IPS DF 6.9 (cell line): ENCODE data around the gene PGAP3.

Source experiments
- DNase-seq: peaks from one replicate; pipeline ENCODE4 v3.0.0-alpha.2; 2013; ENCODE audit warnings: low read depth, low spot score
- H3K27ac ChIP-seq: one replicate; pipeline ENCODE4 v1.5.1; 2013; ENCODE audit warnings: low read length, control low read depth
- H3K27me3 ChIP-seq: 2 replicates; pipeline ENCODE4 v1.6.1; 2013; ENCODE audit warnings: mild to moderate bottlenecking, low read length; ENCODE audit not compliant: control insufficient read depth, insufficient read depth
- H3K36me3 ChIP-seq: 2 replicates; pipeline ENCODE4 v1.6.1; 2013; ENCODE audit warnings: low read length; ENCODE audit not compliant: control insufficient read depth, insufficient read depth
- H3K4me1 ChIP-seq: 2 replicates; pipeline ENCODE4 v1.6.1; 2013; ENCODE audit warnings: low read length; ENCODE audit not compliant: control insufficient read depth, insufficient read depth
- H3K4me3 ChIP-seq: 2 replicates; pipeline ENCODE4 v1.5.1; 2013; ENCODE audit warnings: mild to moderate bottlenecking, low read length
- H3K9me3 ChIP-seq: 2 replicates; pipeline ENCODE4 v1.6.1; 2013; ENCODE audit warnings: low read length, inconsistent platforms; ENCODE audit not compliant: control insufficient read depth, insufficient read depth
- WGBS: extraction: QIAGEN DNeasy Blood & Tissue Kit; methylation state at CpG from one replicate; pipeline ENCODE4 v1.1.7; 2013; ENCODE audit warnings: mixed read lengths, missing lambda C conversion rate; ENCODE audit not compliant: insufficient read length, insufficient coverage; 5-methylcytosine and 5-hydroxymethylcytosine counted together

Gene PGAP3, protein sequence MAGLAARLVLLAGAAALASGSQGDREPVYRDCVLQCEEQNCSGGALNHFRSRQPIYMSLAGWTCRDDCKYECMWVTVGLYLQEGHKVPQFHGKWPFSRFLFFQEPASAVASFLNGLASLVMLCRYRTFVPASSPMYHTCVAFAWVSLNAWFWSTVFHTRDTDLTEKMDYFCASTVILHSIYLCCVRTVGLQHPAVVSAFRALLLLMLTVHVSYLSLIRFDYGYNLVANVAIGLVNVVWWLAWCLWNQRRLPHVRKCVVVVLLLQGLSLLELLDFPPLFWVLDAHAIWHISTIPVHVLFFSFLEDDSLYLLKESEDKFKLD

DNA sequence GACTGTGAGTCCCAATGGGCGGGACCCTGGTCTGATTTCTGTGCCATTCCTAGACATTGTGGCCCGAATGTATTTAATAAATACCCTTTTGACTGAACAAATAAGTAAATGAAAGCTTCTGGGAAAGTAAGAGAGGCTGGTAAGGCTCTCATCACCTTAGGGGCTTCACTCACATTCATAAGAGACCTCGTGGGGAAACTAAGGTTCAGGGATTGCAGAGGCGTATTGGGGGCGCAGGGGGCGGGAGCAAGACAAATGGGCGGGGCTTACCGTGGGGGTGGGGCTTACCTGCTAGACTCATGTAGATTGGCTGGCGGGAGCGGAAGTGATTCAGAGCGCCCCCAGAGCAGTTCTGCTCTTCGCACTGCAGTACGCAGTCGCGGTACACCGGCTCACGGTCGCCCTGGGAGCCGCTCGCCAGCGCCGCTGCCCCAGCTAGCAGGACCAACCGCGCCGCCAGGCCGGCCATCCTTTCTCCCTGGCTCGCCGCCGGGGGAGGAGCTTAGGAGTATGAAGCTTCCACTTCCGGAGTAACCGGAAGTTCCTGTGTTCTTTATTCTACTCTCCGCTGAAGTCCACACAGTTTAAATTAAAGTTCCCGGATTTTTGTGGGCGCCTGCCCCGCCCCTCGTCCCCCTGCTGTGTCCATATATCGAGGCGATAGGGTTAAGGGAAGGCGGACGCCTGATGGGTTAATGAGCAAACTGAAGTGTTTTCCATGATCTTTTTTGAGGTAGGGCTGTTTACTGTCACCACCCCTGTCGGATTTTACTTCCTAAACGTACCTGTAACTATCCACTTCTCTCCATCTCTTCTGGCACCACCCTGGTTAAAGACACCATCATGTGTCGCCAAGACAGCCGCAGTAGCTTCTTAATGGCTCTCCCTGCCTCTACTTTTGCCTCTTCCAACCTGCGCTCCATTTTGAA, at the start of gene PGAP3:
PGAP3 (minus strand) TSS at position 512 of the 929 bp plus-strand sequence; CDS start at position 469, 43 bp downstream.
- Histone ChIP-seq H3K27me3 (no peaks in the 10 kb centered on the region; the same call in 1 of the 2 replicates), H3K27ac (peak within 1 kb of the TSS; percentile 58), H3K4me1 (no peaks in the 10 kb centered on the region), H3K4me3 (peak within 1 kb of the TSS; percentile 94; the same call in 1 of the 2 replicates), H3K36me3 (peaks cover 7% of the 10 kb centered on the region; the same call in 1 of the 2 replicates), H3K9me3 (no peaks in the 10 kb centered on the region)
- DNase-seq, result peak; percentile 58
- no CpG with 5 or more reads among the region's 45 CpGs for WGBS

DNA sequence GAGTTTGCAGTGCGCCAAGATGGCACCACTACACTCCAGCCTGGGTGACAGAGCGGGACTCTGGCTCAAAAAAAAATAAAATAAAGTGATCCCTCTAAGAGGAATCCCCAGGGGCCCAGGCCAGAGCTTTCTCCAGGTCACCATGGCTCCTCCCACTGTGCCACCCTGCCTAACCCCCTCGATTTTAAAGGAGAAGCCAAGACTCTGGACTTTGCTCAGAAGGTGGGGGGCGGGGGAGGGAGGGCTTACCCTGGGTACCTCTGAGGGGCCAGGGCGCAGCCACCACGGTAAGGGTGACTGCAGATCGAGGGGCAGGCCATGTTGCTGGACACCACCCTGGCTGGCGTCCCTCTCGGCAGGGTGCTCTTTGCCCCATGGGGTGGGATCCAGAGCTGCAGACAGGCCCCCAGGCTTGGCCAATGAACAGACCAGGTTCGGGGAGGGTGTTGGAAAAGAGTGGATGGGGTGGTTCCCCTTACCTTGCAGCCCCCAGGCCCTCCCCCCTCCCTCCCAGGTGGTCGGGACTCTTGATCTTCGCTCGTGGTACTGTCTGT, 49.4 kb upstream of the PGAP3 start:
- no peak for DNase-seq
- Histone ChIP-seq H3K4me1 (peaks cover 12% of the 10 kb centered on the region), H3K27me3 (no peaks in the 10 kb centered on the region), H3K9me3 (no peaks in the 10 kb centered on the region), H3K27ac (no peak overlapping the region), H3K4me3 (peak overlapping the region; percentile 62; the same call in 1 of the 2 replicates), H3K36me3 (no peaks in the 10 kb centered on the region)
- no CpG with 5 or more reads among the region's 13 CpGs for WGBS

DNA sequence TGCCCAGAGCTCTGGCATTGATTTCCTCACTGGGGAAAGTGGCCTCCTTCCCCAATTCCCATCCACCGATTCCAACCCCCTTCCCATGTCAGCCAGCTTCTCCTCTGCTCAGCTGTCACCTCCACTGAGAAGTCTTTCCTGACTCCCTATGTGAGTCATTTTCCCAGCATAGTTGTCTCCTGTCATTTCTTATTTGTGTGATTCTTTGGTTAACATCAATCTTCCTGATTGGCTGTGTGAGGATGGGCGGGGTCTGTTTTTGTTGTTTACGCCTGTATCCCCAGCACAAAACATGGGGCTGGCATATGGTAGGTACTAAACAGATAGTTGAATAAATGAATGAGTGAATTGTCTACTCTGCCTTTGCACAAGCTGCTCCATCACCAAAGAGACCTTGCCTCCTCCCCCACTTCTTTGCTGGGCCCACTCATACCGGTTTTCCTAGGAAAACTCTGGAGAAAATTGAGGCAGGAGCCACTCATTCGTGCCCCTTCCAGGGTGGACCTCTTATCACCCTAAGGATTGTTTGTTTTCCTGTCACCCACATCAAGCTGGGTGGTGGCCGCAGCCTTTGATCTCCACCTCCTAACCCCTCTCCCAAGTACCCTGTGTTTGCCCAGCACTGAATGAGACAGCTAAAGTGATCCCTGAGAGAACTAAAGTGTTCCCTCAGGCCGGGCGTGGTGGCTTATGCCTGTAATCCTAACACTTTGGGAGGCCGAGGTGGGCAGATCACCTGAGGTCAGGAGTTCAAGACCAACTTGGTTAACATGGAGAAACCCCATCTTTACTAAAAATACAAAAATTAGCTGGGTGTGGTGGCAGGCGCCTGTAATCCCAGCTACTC, 48.7 kb upstream of the PGAP3 start:
- Histone ChIP-seq H3K27me3 (no peaks in the 10 kb centered on the region), H3K4me1 (peaks cover 12% of the 10 kb centered on the region), H3K4me3 (no peak overlapping the region), H3K36me3 (no peaks in the 10 kb centered on the region), H3K27ac (no peak overlapping the region), H3K9me3 (no peaks in the 10 kb centered on the region)
- no CpG with 5 or more reads among the region's 10 CpGs for WGBS
- DNase-seq, result no peak

DNA sequence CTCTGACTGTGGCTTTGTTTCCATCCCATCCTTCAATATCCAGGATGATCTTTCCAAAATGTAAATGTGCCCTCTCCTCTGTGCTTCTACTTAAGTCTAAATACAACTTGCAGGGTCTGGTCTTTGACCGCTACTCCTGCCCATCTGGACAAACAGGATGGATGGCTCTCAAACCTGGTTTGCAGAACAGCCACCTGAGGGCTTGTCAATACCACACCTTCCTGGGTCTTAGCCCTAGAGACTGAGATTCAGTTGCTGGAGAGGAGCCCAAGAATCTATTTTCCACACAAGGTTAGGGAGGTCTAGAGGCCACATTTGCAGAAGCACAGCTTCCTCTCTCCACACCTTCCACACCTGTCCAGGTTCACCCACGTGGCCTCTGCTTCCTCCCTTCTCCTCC, 48.0 kb upstream of the PGAP3 start:
- peaks cover 6% of the 10 kb centered on the region; the same call in 1 of the 2 replicates for H3K4me1 ChIP-seq
- no peak overlapping the region for H3K4me3 ChIP-seq
- no peaks in the 10 kb centered on the region for H3K36me3 ChIP-seq
- no peaks in the 10 kb centered on the region for H3K27me3 ChIP-seq
- no peak for DNase-seq
- no peak overlapping the region for H3K27ac ChIP-seq
- H3K9me3 ChIP-seq, result no peaks in the 10 kb centered on the region
- no CpG with 5 or more reads among the region's 2 CpGs for WGBS

DNA sequence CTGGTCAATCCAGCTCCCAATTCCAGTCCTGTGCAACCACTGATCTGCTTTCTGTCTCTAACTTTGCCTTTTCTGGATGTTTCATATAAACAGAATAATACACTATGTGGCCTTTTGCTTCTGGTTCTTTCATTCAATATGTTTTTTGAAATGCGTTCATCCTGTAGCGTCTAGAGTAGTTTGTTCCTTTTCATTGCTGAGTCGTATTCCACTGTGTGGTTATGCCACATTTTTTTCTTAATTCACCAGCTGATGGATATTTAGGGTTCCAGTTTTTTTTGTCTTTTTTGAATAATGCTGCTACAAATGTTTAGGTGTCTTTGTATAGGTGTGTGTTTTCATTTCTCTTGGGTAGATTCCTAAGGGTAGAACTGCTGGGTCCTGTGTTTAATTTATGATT, 44.7 kb upstream of the PGAP3 start:
- DNase-seq, result no peak
- Histone ChIP-seq H3K27me3 (no peaks in the 10 kb centered on the region), H3K36me3 (peaks cover 7% of the 10 kb centered on the region; the same call in 1 of the 2 replicates), H3K27ac (no peak overlapping the region), H3K4me1 (peaks cover 2% of the 10 kb centered on the region; the same call in 1 of the 2 replicates), H3K4me3 (no peak overlapping the region), H3K9me3 (no peaks in the 10 kb centered on the region)
- WGBS, result no CpG with 5 or more reads among the region's 3 CpGs

DNA sequence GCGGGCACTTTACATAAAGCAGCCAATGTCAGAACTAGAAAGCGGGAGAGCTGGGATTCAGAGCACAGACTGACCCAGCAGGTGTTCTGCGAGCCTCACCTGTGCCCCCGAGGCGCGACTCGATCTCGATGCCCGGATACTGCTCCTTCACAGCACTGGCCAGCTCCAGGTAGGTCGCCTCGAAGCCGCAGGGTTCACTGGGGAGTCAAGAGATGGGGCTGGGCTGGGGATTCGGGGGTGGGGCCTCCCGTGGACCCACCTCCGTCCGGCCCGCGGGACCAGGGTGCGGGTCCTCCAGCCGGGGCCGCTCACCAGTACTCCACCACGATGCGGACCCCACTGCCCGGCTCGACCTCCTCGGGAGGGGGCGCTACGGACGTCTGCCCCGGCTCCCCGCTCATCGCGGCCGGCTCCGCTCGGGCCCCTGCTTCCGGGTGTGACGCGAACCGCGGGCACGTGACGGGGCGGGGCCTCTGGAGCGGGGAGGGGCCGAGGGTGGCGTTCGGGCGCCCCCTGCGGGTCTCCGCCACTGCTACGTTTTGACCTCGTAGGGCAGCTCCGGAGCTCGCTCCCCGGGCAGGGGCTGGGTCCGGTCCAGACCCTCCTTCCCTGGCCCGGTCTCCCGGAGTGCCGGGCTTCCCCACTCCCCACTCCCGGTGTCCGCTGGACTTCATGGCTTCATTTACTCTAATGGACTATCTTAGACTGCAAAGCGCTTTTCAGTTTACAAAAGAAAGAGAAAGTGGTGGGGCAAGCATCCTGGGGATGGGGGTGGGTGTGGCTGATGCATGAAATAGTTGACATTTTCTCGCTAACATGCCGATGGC, 42.5 kb upstream of the PGAP3 start, which contains the start of gene MIEN1:
MIEN1 (minus strand) TSS at position 438 of the 827 bp plus-strand sequence; CDS start at position 401, 37 bp downstream.
- H3K27ac ChIP-seq, result no peak within 1 kb of the TSS
- no CpG with 5 or more reads among the region's 65 CpGs for WGBS
- H3K36me3 ChIP-seq, result peaks cover 27% of the 10 kb centered on the region
- no peaks in the 10 kb centered on the region; the same call in 1 of the 2 replicates for H3K9me3 ChIP-seq
- no peaks in the 10 kb centered on the region for H3K4me1 ChIP-seq
- no peaks in the 10 kb centered on the region for H3K27me3 ChIP-seq
- H3K4me3 ChIP-seq, result peak within 1 kb of the TSS; percentile 62; the same call in 1 of the 2 replicates
- DNase-seq, result no peak

DNA sequence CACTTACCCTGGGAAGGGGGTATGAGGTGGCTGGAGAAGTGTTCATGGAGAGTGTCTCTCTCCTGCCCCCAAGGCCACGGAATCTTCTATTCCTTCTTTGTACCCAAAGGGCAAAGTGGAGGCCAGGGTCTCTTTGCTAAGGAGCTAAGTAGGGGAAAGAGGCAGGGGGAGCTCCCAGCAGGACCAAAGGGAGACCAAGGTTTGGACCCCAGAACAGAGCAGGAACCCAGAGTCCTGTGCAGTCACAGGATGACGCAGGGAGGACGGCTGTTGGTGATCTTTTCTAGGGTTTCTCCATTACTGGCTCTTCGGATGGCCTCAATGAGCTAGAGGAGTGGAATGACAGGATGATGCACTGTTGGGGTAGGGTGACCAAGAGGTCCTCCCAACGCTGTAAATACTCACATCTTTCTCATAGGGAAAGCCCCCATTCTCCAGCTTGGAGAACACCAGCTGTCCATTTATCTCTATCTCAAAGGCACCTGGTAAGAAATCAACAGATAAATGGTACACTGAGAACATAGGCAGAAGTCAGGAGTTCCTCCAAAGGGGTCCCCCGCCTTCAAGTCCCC, 41.5 kb upstream of the PGAP3 start:
- H3K4me3 ChIP-seq, result no peak overlapping the region
- DNase-seq, result no peak
- H3K4me1 ChIP-seq, result no peaks in the 10 kb centered on the region
- no CpG with 5 or more reads among the region's 6 CpGs for WGBS
- no peak overlapping the region for H3K27ac ChIP-seq
- H3K36me3 ChIP-seq, result peaks cover 36% of the 10 kb centered on the region
- no peaks in the 10 kb centered on the region for H3K27me3 ChIP-seq
- no peaks in the 10 kb centered on the region; the same call in 1 of the 2 replicates for H3K9me3 ChIP-seq

DNA sequence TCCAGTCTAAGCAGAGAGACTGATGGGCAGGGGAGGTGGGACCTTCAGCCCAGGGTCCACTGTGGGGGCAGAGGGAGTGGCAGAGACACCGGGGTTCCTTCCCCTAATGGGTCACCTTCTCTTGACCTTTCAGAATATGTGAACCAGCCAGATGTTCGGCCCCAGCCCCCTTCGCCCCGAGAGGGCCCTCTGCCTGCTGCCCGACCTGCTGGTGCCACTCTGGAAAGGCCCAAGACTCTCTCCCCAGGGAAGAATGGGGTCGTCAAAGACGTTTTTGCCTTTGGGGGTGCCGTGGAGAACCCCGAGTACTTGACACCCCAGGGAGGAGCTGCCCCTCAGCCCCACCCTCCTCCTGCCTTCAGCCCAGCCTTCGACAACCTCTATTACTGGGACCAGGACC, 39.7 kb upstream of the PGAP3 start:
- Histone ChIP-seq H3K36me3 (peaks cover 36% of the 10 kb centered on the region), H3K27me3 (no peaks in the 10 kb centered on the region), H3K9me3 (no peaks in the 10 kb centered on the region; the same call in 1 of the 2 replicates), H3K27ac (no peak overlapping the region), H3K4me1 (0 out of 2 replicates have a peak, but pooled peaks cover 1% of the 10 kb centered on the region), H3K4me3 (no peak overlapping the region)
- no CpG with 5 or more reads among the region's 10 CpGs for WGBS
- DNase-seq, result no peak

DNA sequence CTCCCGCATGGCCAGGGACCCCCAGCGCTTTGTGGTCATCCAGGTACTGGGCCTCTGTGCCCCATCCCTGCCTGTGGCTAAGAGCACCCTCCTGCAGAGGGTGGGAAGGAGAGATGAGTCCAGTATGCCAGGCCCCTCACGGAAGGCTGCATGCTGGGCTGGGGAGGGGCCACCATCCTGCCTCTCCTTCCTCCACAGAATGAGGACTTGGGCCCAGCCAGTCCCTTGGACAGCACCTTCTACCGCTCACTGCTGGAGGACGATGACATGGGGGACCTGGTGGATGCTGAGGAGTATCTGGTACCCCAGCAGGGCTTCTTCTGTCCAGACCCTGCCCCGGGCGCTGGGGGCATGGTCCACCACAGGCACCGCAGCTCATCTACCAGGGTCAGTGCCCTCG, 38.8 kb upstream of the PGAP3 start:
- WGBS, result no CpG with 5 or more reads among the region's 9 CpGs
- 0 out of 2 replicates have a peak, but pooled peaks cover 1% of the 10 kb centered on the region for H3K4me1 ChIP-seq
- no peak overlapping the region for H3K27ac ChIP-seq
- no peaks in the 10 kb centered on the region; the same call in 1 of the 2 replicates for H3K9me3 ChIP-seq
- H3K27me3 ChIP-seq, result no peaks in the 10 kb centered on the region
- no peak for DNase-seq
- no peak overlapping the region for H3K4me3 ChIP-seq
- H3K36me3 ChIP-seq, result peaks cover 36% of the 10 kb centered on the region
